Skeletal muscle tissue (tissue), 4 donors: ENCODE results near the gene ZMYND10. TPM values are rescaled to one million over a fixed set of nuclear protein-coding genes. Genes with fewer than 3 reads are reported as not detected.

Experiments used
- H3K27ac ChIP-seq: one replicate; pipeline ENCODE4 v1.7.0; 2013; ENCODE audit warnings: mild to moderate bottlenecking, low read depth, low read length, inconsistent platforms
- H3K27me3 ChIP-seq, 3 donors: one replicate each; pipeline ENCODE4 v1.7.0; 2013; ENCODE audit warnings: low read length in 3 of 3; ENCODE audit not compliant: control insufficient read depth in 3 of 3, insufficient read depth in 3 of 3
- H3K36me3 ChIP-seq, 3 donors: one replicate each; pipeline ENCODE4 v1.7.0; 2013; ENCODE audit warnings: low read length in 3 of 3; ENCODE audit not compliant: control insufficient read depth in 3 of 3, insufficient read depth in 3 of 3
- H3K4me1 ChIP-seq, 3 donors: one replicate each; pipeline ENCODE4 v1.7.0; 2013; ENCODE audit warnings: low read length in 3 of 3, mild to moderate bottlenecking in 3 of 3; ENCODE audit not compliant: control insufficient read depth in 3 of 3, insufficient read depth in 3 of 3
- H3K4me3 ChIP-seq, 3 donors: one replicate each; pipeline ENCODE4 v1.7.0; 2013; ENCODE audit warnings: low read length in 3 of 3
- H3K9ac ChIP-seq, 3 donors: one replicate each; pipeline ENCODE4 v1.7.0; 2013; ENCODE audit warnings: low read length in 3 of 3, mild to moderate bottlenecking in 3 of 3, moderate library complexity in 2 of 3, low read depth in 1 of 3
- H3K9me3 ChIP-seq, 3 donors: one replicate each; pipeline ENCODE4 v1.7.0; 2013; ENCODE audit warnings: low read length in 3 of 3; ENCODE audit not compliant: control insufficient read depth in 3 of 3
- total RNA-seq: library from RNA; depleted of rRNA; stranded (reverse); fragments of >200 nt; gene quantifications from one replicate; pipeline ENCODE4 v1.2.3, GENCODE V29; 2014
- donor health status: Osteomylitis.

The ZMYND10 gene
- total RNA-seq, 1 donor from 2014 or later: 0.52 TPM

DNA sequence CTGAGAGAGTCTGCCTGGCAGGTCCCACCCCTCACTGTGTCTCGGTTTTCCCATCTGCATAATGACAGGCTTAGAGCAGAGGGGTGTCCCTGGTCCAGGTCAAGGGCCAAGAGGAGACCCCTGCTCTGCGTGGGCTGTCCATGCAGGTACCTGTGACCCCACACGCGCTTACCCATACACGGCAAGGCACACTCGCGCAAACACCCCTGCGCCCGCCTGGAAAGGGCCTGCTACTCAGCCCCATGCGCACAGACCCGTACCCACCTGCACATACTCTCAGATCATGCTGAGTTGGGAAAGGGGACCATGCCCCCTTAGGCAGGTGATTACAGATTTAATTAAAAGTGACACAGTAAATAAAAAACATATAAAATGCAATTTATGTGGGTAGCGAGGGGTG lies 37.2 kb upstream of the ZMYND10 start:
- Histone ChIP-seq H3K27ac (no peak overlapping the region), H3K4me1 (no peaks in the 10 kb centered on the region), H3K36me3 (no peaks in the 10 kb centered on the region), H3K27me3 (no peaks in the 10 kb centered on the region), H3K4me3 (no peak overlapping the region), H3K9ac (no peak overlapping the region), H3K9me3 (no peaks in the 10 kb centered on the region)

DNA sequence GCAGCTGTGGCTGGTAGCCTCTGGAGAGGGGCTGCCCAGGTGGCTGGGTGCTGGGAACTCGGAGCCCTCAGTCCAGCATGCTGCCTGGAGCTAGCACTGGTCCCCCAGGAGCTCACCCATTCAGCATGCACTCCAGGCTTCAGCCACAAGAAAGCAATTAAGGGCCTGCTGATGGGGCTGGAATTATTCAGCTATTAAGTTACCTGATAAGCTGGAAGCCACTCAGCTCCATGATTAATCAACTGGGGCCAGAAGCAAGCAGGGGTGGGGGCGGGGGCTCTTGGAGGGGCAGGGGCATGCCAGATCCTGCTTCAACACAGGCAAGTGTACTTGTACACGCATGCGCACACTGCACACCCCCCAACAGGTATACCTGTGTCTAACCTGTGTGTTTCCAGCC lies 35.9 kb upstream of the ZMYND10 start:
- Histone ChIP-seq H3K4me1 (no peaks in the 10 kb centered on the region), H3K27ac (no peak overlapping the region), H3K27me3 (no peaks in the 10 kb centered on the region), H3K9ac (no peak overlapping the region), H3K4me3 (no peak overlapping the region), H3K9me3 (no peaks in the 10 kb centered on the region), H3K36me3 (no peaks in the 10 kb centered on the region)

GRCh38 chr3:50380405-50381085 lies 35.0 kb upstream of the ZMYND10 start:
- Histone ChIP-seq H3K36me3 (no peaks in the 10 kb centered on the region), H3K9ac (no peak overlapping the region), H3K4me3 (no peak overlapping the region), H3K27me3 (no peaks in the 10 kb centered on the region), H3K4me1 (no peaks in the 10 kb centered on the region), H3K27ac (no peak overlapping the region), H3K9me3 (no peaks in the 10 kb centered on the region)

GRCh38 chr3:50378757-50379156 lies 33.2 kb upstream of the ZMYND10 start:
- H3K27ac ChIP-seq: no peak overlapping the region
- H3K36me3 ChIP-seq: no peaks in the 10 kb centered on the region
- no peak overlapping the region for H3K4me3 ChIP-seq
- H3K4me1 ChIP-seq: no peaks in the 10 kb centered on the region
- H3K9me3 ChIP-seq: no peaks in the 10 kb centered on the region
- H3K9ac ChIP-seq: no peak overlapping the region
- no peaks in the 10 kb centered on the region for H3K27me3 ChIP-seq

DNA sequence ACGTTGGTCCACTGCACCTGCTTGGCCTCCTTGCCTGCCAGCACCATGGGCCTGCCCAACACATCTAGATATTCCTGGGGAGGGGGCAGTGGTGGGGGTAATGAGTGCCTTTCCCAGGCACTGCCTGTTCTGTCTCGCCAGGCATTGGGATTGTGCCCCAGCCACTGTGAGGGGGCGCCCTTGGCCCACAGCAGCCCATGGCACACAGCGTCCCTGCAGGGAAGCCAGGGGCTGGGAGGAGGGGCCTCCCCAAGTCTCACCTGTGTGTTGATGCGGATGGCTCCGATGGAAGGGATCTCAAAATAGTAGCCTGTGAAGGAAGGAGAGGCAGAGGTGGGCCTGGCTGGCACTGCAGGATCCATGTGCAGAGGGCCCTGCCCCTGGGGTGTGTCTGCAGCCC lies 32.5 kb upstream of the ZMYND10 start:
- Histone ChIP-seq H3K4me1 (no peaks in the 10 kb centered on the region), H3K27ac (no peak overlapping the region), H3K4me3 (no peak overlapping the region), H3K36me3 (no peaks in the 10 kb centered on the region), H3K27me3 (no peaks in the 10 kb centered on the region), H3K9me3 (no peaks in the 10 kb centered on the region), H3K9ac (no peak overlapping the region)

DNA sequence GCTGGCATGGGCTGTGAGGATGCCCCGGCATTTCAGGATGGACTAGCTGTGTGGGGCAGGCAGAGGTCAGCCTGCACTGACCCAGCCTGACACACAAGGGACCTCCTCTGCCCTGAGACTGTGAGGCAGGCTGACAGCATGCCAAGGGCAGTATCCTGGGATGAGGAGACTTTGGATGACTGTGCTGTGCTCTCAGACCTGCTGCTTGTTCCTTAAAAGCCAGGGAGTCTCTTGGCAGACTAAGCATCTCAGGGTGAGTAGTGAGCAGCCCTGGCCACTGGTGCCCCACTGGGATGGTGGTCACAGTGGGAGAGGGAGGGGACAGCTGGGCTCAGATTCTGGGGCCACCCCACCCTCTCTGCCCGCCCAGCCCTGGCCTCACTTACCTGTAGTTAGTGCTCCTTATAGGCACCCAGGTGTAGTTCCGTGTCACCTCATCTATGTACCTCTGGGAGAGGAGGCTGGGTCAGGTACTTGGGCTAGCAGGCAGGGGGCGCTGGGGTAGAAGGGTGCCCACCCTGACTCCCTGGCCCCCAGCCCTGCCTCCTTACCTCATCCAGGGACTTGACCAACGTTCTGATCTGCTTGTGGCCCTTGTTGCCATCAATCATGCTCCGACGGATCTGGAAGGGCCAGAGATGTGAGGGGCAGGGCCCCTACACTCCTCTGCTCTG lies 29.9 kb upstream of the ZMYND10 start:
- Histone ChIP-seq H3K4me1 (no peaks in the 10 kb centered on the region), H3K27ac (no peak overlapping the region), H3K36me3 (no peaks in the 10 kb centered on the region), H3K4me3 (no peak overlapping the region), H3K27me3 (peaks cover 0 to 9% (median 3%) of the 10 kb centered on the region in 3 donors), H3K9ac (no peak overlapping the region), H3K9me3 (no peaks in the 10 kb centered on the region)

- Histone ChIP-seq H3K9ac (no peak overlapping the region), H3K36me3 (no peaks in the 10 kb centered on the region), H3K9me3 (no peaks in the 10 kb centered on the region)
Measured at GRCh38 chr3:50374363-50375257, 29.1 kb upstream of the ZMYND10 start.

DNA sequence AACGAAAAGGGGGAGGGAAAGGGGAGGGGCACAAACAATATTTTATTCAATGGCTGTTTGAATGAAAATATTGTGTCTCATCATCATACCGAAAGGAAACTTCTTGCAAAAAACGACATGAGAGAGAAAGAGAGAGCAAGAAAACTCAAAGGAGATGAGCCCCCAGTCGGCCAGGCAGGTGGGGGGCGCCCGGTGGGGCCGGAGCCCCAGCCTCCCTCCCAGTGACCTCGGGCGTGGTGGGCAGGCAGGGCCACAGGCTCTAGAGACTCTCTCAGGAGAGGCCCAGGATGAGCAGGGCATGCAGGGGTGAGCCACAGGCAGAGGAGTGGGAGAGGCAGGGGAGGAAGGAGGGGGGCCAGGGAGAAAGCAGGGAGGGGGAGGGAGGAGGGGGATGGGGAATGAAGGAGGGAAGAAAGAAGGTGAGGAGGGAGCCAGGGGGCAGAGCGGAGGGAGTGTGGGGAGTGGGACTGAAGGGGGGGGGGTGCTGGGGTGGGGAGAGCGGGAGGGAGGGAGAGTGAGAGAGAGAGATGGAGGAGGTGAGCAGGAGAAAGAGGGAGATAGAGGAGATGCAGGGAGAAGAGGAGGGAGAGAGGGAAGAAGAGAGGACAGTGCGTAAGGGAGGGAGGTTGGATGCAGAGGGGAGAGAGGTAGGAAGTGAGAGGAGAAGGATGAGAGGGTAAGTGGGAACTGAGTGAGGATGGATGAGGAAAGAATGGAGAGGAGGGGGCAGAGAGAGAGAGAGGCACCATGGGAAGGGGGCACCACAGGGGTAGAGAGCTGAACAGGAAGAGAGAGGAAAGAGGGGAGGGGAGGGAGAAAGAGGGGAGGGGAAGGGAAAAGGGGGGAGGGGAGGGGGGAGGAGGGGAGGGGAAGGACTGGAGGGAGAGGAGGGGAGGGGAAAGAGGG lies 27.9 kb upstream of the ZMYND10 start:
- Histone ChIP-seq H3K4me1 (no peaks in the 10 kb centered on the region), H3K27ac (no peak overlapping the region), H3K9ac (no peak overlapping the region), H3K4me3 (no peak overlapping the region), H3K27me3 (peaks cover 0 to 9% (median 8%) of the 10 kb centered on the region in 3 donors), H3K36me3 (no peaks in the 10 kb centered on the region), H3K9me3 (no peaks in the 10 kb centered on the region)

More at GRCh38 chr3:50374363-50375257, 29.1 kb upstream of the ZMYND10 start:
- H3K27me3 ChIP-seq: peaks cover 0 to 9% (median 3%) of the 10 kb centered on the region in 3 donors
- no peak overlapping the region for H3K4me3 ChIP-seq
- no peak overlapping the region for H3K27ac ChIP-seq
- no peaks in the 10 kb centered on the region for H3K4me1 ChIP-seq

DNA sequence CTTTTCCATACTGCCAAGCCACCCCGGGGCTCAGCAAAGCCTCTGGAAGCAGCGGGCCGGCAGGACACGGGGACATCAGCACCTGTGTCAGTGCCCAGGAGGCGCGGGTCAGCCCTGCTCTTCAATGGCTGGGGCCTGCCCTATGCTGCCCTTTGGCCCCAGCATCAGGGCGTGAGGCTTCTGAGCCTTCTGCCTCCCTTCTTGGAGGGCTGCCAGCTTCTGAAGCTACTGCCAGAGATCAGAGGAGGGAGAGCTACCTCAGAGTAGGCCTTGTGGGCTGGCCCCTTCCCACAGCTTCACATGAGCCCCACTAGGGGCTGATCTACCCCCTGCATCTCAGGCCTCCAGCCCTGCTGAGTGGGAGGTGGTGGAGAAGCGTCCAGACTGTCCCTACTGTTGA lies 26.8 kb upstream of the ZMYND10 start:
- Histone ChIP-seq H3K4me3 (no peak overlapping the region), H3K9ac (peak overlapping the region in 1 of 3 donors; percentile 6), H3K27ac (no peak overlapping the region), H3K9me3 (no peaks in the 10 kb centered on the region), H3K27me3 (peaks cover 0 to 9% (median 8%) of the 10 kb centered on the region in 3 donors), H3K4me1 (no peaks in the 10 kb centered on the region), H3K36me3 (no peaks in the 10 kb centered on the region)
